ENCODE measurements around the gene BBLN. TPM values are rescaled to one million over a fixed set of nuclear protein-coding genes. Genes with fewer than 3 reads are reported as not detected.

Gene BBLN
- polyA plus RNA-seq, 1 donor from 2014 or later, result 330 TPM

DNA sequence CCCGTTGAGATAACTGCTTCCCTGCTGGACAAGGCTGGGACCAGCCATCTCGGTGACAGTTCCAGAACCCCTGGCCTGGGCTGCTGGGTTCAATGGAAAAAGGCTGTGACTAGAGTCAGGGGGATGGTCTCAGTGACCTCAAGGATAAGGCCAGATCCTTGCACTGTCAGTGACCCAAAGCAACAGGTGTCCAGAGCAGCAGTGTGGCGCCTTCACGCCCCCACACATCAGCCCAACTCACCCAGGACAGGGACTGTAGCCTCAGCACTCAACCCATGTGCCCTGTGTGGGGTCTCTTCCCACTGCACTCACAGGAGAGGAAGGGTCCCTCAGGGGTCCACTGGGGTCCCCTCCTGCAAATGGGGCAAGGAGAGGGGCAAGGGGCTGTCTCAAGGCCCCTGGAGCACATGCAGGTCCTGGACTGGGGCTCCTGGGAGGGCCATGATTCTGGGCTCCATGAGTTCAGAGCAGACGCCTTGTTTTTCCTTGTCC lies 11.5 kb upstream of the BBLN start:
- no peak overlapping the region for H3K27ac ChIP-seq (ENCODE audit: low read length)
- H4K20me1 ChIP-seq (ENCODE audit: insufficient read depth), result no peaks in the 10 kb centered on the region
- H3K4me2 ChIP-seq (ENCODE audit: low read length), result no peak overlapping the region
- no peak overlapping the region for H3K4me3 ChIP-seq (ENCODE audit: low read length)
- no peaks in the 10 kb centered on the region for H3K9me3 ChIP-seq (ENCODE audit: low read length)
- no peak overlapping the region for H2AFZ ChIP-seq (ENCODE audit: low read depth, low read length)
- H3K79me2 ChIP-seq (replicated peaks; ENCODE audit: insufficient read depth, low read length), result no peaks in the 10 kb centered on the region
- no peak for TF ChIP-seq EP300 (conservative IDR thresholded peaks at IDR 0.05; ENCODE audit: poor library complexity, severe bottlenecking)
- no peak for TF ChIP-seq TAF1 (IDR thresholded peaks at IDR 0.05; ENCODE audit: low read depth)
- no peak for TF ChIP-seq MXI1 (conservative IDR thresholded peaks at IDR 0.05; ENCODE audit: poor library complexity, severe bottlenecking)
- H3K27me3 ChIP-seq (ENCODE audit: insufficient read depth, low read depth, low read length), result no peaks in the 10 kb centered on the region
- no peaks in the 10 kb centered on the region for H3K9me2 ChIP-seq (ENCODE audit: insufficient read depth, low read length)
- no peaks in the 10 kb centered on the region for H3K36me3 ChIP-seq (ENCODE audit: insufficient read depth, low read length)
- no peaks in the 10 kb centered on the region for H3F3A ChIP-seq (ENCODE audit: insufficient read depth, low read length, poor library complexity, severe bottlenecking)
- H3K9ac ChIP-seq (ENCODE audit: low read length), result no peak overlapping the region

DNA sequence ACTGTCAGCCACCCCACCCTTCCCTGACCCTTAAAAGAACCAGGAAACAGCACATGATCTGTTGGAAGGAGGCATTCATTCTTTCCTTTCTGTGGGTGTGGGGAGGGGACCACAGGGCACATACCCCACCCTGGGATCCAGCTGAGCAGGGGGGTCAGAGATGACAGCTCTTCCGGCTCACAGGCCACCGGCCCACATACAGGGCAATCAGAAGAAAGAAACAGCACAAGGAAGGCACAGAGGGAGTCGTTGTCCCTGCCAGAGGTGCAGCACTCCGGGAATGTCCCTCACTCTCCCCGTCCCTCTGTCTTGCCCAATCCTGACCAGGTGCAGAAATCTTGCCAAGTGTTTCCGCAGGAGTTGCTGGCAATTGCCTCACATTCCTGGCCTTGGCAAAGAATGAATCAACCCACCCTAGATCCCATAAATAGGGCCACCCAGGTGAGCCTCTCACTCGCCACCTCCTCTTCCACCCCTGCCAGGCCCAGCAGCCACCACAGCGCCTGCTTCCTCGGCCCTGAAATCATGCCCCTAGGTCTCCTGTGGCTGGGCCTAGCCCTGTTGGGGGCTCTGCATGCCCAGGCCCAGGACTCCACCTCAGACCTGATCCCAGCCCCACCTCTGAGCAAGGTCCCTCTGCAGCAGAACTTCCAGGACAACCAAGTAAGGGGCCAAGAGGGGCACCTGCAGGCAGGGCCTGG lies 10.9 kb upstream of the BBLN start, which contains the start of gene LCN2:
Gene LCN2, plus strand, starts transcription at position 453 of the 701 bp plus-strand sequence. Its CDS starts 73 bp downstream, at position 526.
- Histone ChIP-seq H3K79me2 (replicated peaks; ENCODE audit: insufficient read depth, low read length) (no peaks in the 10 kb centered on the region), H3K4me2 (ENCODE audit: low read length) (no peak within 1 kb of the TSS), H3K9me2 (ENCODE audit: insufficient read depth, low read length) (no peaks in the 10 kb centered on the region), H3K9me3 (ENCODE audit: low read length) (no peaks in the 10 kb centered on the region), H2AFZ (ENCODE audit: low read depth, low read length) (no peak within 1 kb of the TSS), H4K20me1 (ENCODE audit: insufficient read depth) (no peaks in the 10 kb centered on the region), H3K27me3 (ENCODE audit: insufficient read depth, low read depth, low read length) (no peaks in the 10 kb centered on the region), H3K4me3 (ENCODE audit: low read length) (no peak within 1 kb of the TSS), H3K36me3 (ENCODE audit: insufficient read depth, low read length) (no peaks in the 10 kb centered on the region), H3K27ac (ENCODE audit: low read length) (no peak within 1 kb of the TSS), H3K9ac (ENCODE audit: low read length) (no peak within 1 kb of the TSS), H3F3A (ENCODE audit: insufficient read depth, low read length, poor library complexity, severe bottlenecking) (no peaks in the 10 kb centered on the region)
- TF ChIP-seq, protein P1, sequence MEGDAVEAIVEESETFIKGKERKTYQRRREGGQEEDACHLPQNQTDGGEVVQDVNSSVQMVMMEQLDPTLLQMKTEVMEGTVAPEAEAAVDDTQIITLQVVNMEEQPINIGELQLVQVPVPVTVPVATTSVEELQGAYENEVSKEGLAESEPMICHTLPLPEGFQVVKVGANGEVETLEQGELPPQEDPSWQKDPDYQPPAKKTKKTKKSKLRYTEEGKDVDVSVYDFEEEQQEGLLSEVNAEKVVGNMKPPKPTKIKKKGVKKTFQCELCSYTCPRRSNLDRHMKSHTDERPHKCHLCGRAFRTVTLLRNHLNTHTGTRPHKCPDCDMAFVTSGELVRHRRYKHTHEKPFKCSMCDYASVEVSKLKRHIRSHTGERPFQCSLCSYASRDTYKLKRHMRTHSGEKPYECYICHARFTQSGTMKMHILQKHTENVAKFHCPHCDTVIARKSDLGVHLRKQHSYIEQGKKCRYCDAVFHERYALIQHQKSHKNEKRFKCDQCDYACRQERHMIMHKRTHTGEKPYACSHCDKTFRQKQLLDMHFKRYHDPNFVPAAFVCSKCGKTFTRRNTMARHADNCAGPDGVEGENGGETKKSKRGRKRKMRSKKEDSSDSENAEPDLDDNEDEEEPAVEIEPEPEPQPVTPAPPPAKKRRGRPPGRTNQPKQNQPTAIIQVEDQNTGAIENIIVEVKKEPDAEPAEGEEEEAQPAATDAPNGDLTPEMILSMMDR (IDR thresholded peaks at IDR 0.05; ENCODE audit: poor library complexity, severe bottlenecking), result no peak
- TF ChIP-seq POLR2AphosphoS5 (IDR thresholded peaks at IDR 0.05), result no peak
- TF ChIP-seq SMC3 (conservative IDR thresholded peaks at IDR 0.05; ENCODE audit: poor library complexity), result no peak
- no peak for TF ChIP-seq MXI1 (conservative IDR thresholded peaks at IDR 0.05; ENCODE audit: poor library complexity, severe bottlenecking)
- TF ChIP-seq, protein P2, sequence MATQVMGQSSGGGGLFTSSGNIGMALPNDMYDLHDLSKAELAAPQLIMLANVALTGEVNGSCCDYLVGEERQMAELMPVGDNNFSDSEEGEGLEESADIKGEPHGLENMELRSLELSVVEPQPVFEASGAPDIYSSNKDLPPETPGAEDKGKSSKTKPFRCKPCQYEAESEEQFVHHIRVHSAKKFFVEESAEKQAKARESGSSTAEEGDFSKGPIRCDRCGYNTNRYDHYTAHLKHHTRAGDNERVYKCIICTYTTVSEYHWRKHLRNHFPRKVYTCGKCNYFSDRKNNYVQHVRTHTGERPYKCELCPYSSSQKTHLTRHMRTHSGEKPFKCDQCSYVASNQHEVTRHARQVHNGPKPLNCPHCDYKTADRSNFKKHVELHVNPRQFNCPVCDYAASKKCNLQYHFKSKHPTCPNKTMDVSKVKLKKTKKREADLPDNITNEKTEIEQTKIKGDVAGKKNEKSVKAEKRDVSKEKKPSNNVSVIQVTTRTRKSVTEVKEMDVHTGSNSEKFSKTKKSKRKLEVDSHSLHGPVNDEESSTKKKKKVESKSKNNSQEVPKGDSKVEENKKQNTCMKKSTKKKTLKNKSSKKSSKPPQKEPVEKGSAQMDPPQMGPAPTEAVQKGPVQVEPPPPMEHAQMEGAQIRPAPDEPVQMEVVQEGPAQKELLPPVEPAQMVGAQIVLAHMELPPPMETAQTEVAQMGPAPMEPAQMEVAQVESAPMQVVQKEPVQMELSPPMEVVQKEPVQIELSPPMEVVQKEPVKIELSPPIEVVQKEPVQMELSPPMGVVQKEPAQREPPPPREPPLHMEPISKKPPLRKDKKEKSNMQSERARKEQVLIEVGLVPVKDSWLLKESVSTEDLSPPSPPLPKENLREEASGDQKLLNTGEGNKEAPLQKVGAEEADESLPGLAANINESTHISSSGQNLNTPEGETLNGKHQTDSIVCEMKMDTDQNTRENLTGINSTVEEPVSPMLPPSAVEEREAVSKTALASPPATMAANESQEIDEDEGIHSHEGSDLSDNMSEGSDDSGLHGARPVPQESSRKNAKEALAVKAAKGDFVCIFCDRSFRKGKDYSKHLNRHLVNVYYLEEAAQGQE (IDR thresholded peaks at IDR 0.05; ENCODE audit: borderline replicate concordance), result no peak
- no peak for TF ChIP-seq RAD21 (conservative IDR thresholded peaks at IDR 0.05)
- TF ChIP-seq TAF1 (IDR thresholded peaks at IDR 0.05; ENCODE audit: low read depth), result no peak
- no peak for TF ChIP-seq EZH2 (IDR thresholded peaks at IDR 0.05; ENCODE audit: borderline replicate concordance, insufficient read depth, low read length, poor library complexity, severe bottlenecking)

Data from neural cell (in vitro differentiated cells).